Cardiac muscle cell (in vitro differentiated cells and primary cell): ENCODE measurements around the gene COL5A2. TPM values are rescaled to one million over a fixed set of nuclear protein-coding genes. Genes with fewer than 3 reads are reported as not detected.

Source experiments
- DNase-seq, 2 donors: peaks; one replicate each; pipeline versions ENCODE4 v3.0.0 to v3.0.0-alpha.2; 2010 to 2017; ENCODE audit warnings: low read depth in 1 of 2, low spot score in 1 of 2
- H3K27ac ChIP-seq: fragments of 200-600 bp; sonication (generic); 2 replicates; pipeline ENCODE4 v1.5.1; 2016
- H3K27me3 ChIP-seq: fragments of 200-600 bp; sonication (generic); 2 replicates; pipeline ENCODE4 v1.6.0; 2016; ENCODE audit warnings: control low read depth
- H3K36me3 ChIP-seq: fragments of 200-600 bp; sonication (generic); 2 replicates; pipeline ENCODE4 v1.5.1; 2016; ENCODE audit warnings: control low read depth
- H3K4me1 ChIP-seq: fragments of 200-600 bp; sonication (generic); 2 replicates; pipeline ENCODE4 v1.8.1; 2017; ENCODE audit warnings: low read depth, mild to moderate bottlenecking, mixed run types
- H3K4me3 ChIP-seq: fragments of 200-600 bp; sonication (generic); 2 replicates; pipeline ENCODE4 v1.5.1; 2016; ENCODE audit warnings: mild to moderate bottlenecking
- H3K9me3 ChIP-seq: fragments of 200-600 bp; sonication (generic); 2 replicates; pipeline ENCODE4 v1.5.1; 2017; ENCODE audit warnings: low read depth, mild to moderate bottlenecking, control low read depth
- polyA plus RNA-seq: library from polyadenylated mRNA; unstranded; fragments of >200 nt; fragmentation: Nextera tagmentation; extraction: Ambion mirVana; gene quantifications from 2 replicates; pipeline ENCODE4 v1.2.1, GENCODE V29; 2016
- total RNA-seq: library from RNA; depleted of rRNA; stranded (reverse); fragments of >200 nt; gene quantifications from 2 replicates; pipeline ENCODE4 v1.2.3, GENCODE V29; 2016
- TF ChIP-seq, protein P1 (sequence below): IDR thresholded peaks from 2 replicates; pipeline ENCODE4 v1.5.1; 2012; ENCODE audit warnings: low read depth, mild to moderate bottlenecking, low read length

Gene COL5A2
- total and polyA plus RNA-seq, 2 experiments from 2014 or later, result 15.0 to 59.8 TPM

DNA sequence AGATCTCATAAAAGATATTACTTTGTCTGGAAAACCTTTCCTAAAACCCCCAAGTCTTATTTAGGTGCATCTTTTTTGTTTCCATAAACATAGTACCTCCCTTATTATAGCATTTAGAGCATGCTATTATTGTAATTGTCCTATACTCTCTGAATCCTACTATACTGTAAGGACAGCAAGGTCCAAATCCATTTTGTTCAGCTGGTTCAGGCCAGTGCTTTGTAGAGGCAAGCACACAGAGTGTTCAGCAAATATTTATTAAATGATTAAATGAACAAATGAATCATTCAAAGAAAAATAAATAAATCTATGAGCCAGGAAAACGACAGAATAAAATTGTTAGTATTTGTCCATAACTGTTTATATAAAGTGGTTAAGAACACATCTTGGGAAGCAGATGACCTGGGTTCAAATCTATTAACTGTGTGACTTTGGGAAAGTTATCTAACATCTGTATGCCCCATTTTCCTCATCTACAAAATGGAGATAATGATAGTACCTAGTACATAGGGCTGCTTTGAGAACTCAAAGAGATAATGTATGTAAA is 119.4 kb downstream of the COL5A2 start:
- Histone ChIP-seq H3K4me1 (no peaks in the 10 kb centered on the region), H3K27me3 (no peaks in the 10 kb centered on the region), H3K4me3 (no peak overlapping the region), H3K36me3 (no peaks in the 10 kb centered on the region), H3K27ac (no peak overlapping the region), H3K9me3 (no peaks in the 10 kb centered on the region)
- no peak for DNase-seq
- TF ChIP-seq, protein P1, sequence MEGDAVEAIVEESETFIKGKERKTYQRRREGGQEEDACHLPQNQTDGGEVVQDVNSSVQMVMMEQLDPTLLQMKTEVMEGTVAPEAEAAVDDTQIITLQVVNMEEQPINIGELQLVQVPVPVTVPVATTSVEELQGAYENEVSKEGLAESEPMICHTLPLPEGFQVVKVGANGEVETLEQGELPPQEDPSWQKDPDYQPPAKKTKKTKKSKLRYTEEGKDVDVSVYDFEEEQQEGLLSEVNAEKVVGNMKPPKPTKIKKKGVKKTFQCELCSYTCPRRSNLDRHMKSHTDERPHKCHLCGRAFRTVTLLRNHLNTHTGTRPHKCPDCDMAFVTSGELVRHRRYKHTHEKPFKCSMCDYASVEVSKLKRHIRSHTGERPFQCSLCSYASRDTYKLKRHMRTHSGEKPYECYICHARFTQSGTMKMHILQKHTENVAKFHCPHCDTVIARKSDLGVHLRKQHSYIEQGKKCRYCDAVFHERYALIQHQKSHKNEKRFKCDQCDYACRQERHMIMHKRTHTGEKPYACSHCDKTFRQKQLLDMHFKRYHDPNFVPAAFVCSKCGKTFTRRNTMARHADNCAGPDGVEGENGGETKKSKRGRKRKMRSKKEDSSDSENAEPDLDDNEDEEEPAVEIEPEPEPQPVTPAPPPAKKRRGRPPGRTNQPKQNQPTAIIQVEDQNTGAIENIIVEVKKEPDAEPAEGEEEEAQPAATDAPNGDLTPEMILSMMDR, result no peak

DNA sequence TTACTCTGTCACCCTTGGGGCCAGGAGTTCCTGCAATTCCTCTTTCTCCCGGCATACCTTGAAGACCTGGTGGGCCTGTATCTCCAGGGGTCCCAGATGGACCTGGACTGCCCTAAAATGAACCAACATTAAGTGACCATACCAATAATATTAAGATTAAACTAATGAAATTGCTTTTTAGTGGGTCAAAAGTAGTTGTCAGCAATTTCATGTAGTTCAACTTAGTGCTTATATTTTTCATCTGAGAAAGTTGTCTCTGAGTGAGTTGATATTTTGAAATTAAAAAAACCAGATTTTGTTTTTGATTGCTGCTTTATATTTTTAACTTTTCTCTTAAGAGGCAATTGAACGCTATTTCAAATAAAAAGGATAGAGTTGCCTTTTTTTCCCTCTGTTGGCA is 122.2 kb downstream of the COL5A2 start:
- no peak overlapping the region for H3K4me3 ChIP-seq
- H3K36me3 ChIP-seq, result no peaks in the 10 kb centered on the region
- H3K4me1 ChIP-seq, result no peaks in the 10 kb centered on the region
- H3K27me3 ChIP-seq, result no peaks in the 10 kb centered on the region
- TF ChIP-seq, protein P1, result no peak
- DNase-seq, result no peak
- no peak overlapping the region for H3K27ac ChIP-seq
- no peaks in the 10 kb centered on the region for H3K9me3 ChIP-seq

DNA sequence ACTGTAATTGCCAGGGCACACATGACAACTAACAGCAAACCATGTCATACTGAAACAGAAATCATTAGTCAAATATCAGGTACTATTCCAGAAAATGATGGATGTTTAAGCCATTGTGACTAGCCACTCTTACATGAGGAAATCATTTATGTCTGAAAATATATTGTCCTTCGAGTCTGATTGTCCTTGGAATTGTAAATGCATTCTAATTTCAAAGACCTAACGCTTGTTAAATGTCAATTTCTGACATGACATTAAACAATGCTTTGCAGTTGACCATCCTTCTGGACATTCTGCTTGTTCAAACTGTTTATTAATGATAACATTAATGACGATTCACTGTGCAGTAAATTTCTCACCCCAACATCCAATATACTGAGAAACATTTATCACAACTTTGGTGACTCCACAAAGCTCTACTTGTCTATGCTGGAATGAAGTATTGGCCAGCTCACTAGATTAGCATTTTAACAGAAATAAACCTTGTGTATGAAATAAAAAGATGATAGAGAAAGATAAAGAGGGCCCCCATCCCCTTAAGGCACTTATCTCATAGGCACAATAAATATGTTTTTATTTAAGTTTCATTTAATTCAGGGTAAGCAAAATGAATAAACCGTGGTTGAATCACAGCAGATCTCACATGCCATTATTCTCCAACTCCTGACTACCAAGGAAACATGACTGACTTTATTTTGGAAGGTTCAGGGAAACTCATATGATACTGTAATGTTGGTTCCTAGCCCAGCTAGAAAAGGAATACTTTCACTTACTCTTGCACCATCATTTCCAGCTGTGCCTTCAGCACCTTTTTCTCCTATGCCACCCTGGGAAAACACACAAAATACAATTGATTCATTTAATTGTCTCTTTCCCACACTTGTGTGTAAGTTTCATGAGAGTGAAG is 123.1 kb downstream of the COL5A2 start:
- no peaks in the 10 kb centered on the region for H3K27me3 ChIP-seq
- H3K4me3 ChIP-seq, result no peak overlapping the region
- TF ChIP-seq, protein P1, result no peak
- H3K9me3 ChIP-seq, result no peaks in the 10 kb centered on the region
- H3K27ac ChIP-seq, result no peak overlapping the region
- no peaks in the 10 kb centered on the region for H3K36me3 ChIP-seq
- H3K4me1 ChIP-seq, result no peaks in the 10 kb centered on the region
- DNase-seq, result no peak

DNA sequence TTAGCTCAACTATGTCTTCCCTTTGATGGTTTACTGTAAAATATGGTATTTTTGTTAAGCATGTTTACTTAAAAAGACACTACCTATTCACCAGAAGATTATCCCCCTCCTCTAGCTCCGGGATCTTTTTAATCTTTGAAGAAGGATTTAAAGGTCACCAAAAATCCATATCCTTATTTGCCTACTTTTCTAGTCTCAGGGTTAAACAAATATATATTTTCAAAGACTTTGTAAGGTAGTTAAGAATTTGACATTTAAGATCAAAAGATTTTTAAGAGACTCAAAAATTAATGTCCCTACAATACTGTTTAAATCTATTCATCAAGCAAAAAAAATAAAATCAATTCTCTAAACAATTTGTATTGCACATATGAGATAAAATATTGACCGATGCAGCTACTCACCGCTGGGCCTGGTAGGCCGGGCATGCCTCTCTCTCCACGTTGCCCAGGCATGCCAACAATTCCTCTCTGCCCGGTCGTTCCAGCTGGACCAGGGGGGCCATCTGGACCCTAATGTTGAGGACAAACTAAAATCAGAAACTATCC is 129.3 kb downstream of the COL5A2 start:
- Histone ChIP-seq H3K36me3 (no peaks in the 10 kb centered on the region), H3K4me1 (no peaks in the 10 kb centered on the region), H3K27me3 (no peaks in the 10 kb centered on the region), H3K27ac (no peak overlapping the region), H3K9me3 (no peaks in the 10 kb centered on the region), H3K4me3 (no peak overlapping the region)
- no peak for DNase-seq
- TF ChIP-seq, protein P1, result no peak

DNA sequence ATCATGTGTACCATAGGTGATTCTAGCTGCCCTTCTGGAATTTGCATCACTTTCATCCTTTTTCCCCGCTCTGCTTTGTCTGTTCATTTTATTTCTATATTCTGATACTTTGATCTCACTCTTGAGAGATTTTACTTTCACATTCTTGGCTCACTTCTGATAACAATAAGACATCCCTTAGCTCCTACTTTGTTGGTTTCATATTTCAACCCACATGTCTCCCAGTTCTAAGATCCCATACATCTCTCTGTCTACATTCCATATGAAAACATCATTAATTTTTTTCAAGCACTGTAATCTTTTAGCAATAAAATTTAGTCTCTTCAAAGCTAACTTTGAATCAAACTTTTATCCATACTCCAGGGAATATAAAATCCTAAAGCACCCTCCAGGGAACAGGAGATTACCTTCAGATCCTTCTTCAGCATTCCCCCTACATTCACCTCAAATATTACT is 129.8 kb downstream of the COL5A2 start:
- Histone ChIP-seq H3K27ac (no peak overlapping the region), H3K4me3 (no peak overlapping the region), H3K36me3 (no peaks in the 10 kb centered on the region), H3K4me1 (no peaks in the 10 kb centered on the region), H3K27me3 (no peaks in the 10 kb centered on the region), H3K9me3 (no peaks in the 10 kb centered on the region)
- TF ChIP-seq, protein P1, result no peak
- peak in 1 of 2 donors; percentile 9 for DNase-seq
